Hindlimb muscle (tissue), 1 donor: ENCODE data around the gene YPEL2. TPM values are rescaled to one million over a fixed set of nuclear protein-coding genes. Genes with fewer than 3 reads are reported as not detected.
"Not testable (repeated sequence)": the region's sequence is repeated elsewhere in the genome, so short reads cannot be mapped to it uniquely, and the experiment has no call there.

Experiments
- DNase-seq: peaks from one replicate; pipeline ENCODE4 v3.0.0-alpha.2; 2013
- polyA plus RNA-seq: library from polyadenylated mRNA; unstranded; fragments of 120-200 nt; gene quantifications from one replicate; pipeline ENCODE4 v1.2.1, GENCODE V29; 2013; ENCODE audit not compliant: insufficient read length

YPEL2 gene
- polyA plus RNA-seq, 1 donor: 16.5 TPM

GRCh38 chr17:59378675-59379074 is 47.2 kb downstream of the YPEL2 start:
- no peak for DNase-seq

- DNase-seq: no peak
Measured at GRCh38 chr17:59380474-59380873, 49.0 kb downstream of the YPEL2 start.

- no peak for DNase-seq
Measured at GRCh38 chr17:59381716-59382570, 50.5 kb downstream of the YPEL2 start.

GRCh38 chr17:59383893-59384292 is 52.4 kb downstream of the YPEL2 start:
- DNase-seq: no peak

GRCh38 chr17:59387351-59388068 is 56.1 kb downstream of the YPEL2 start:
- no peak for DNase-seq

GRCh38 chr17:59388069-59388556 is 56.7 kb downstream of the YPEL2 start:
- DNase-seq: no peak

GRCh38 chr17:59389066-59389465 is 57.6 kb downstream of the YPEL2 start:
- no peak for DNase-seq

GRCh38 chr17:59391021-59391420 is 59.6 kb downstream of the YPEL2 start:
- no peak for DNase-seq

- no peak for DNase-seq
Measured at GRCh38 chr17:59392973-59393679, 61.7 kb downstream of the YPEL2 start.

GRCh38 chr17:59393742-59394410 is 62.4 kb downstream of the YPEL2 start:
- DNase-seq: not testable (repeated sequence)

- no peak for DNase-seq
Measured at GRCh38 chr17:59396134-59396826, 64.8 kb downstream of the YPEL2 start.

GRCh38 chr17:59397316-59398073 is 66.0 kb downstream of the YPEL2 start:
- DNase-seq: no peak

GRCh38 chr17:59399914-59400313 is 68.5 kb downstream of the YPEL2 start:
- no peak for DNase-seq

GRCh38 chr17:59400858-59401257 is 69.4 kb downstream of the YPEL2 start:
- DNase-seq: no peak

- no peak for DNase-seq
Measured at GRCh38 chr17:59401274-59401673, 69.8 kb downstream of the YPEL2 start.

- DNase-seq: no peak
Measured at GRCh38 chr17:59401725-59402124, 70.3 kb downstream of the YPEL2 start.

- no peak for DNase-seq
Measured at GRCh38 chr17:59402760-59403159, 71.3 kb downstream of the YPEL2 start.

- DNase-seq: no peak
Measured at GRCh38 chr17:59404471-59404870, 73.0 kb downstream of the YPEL2 start.

- DNase-seq: no peak
Measured at GRCh38 chr17:59405944-59406705, 74.7 kb downstream of the YPEL2 start.

GRCh38 chr17:59406808-59407381 is 75.4 kb downstream of the YPEL2 start:
- DNase-seq: no peak
